Stimulated activated CD4-positive, alpha-beta T cell treated with anti-CD3 and anti-CD28 coated beads, Interleukin-4, amount 100 ng/mL, for 48 hours (primary cell): Measurements from ENCODE around the gene PIGQ.
"Not testable (repeated sequence)": the region's sequence is repeated elsewhere in the genome, so short reads cannot be mapped to it uniquely, and the experiment has no call there.

Source experiments
- DNase-seq, 2 donors: peaks; one replicate each; pipeline ENCODE4 v3.0.0-alpha.2; 2020; ENCODE audit warnings: low read depth in 2 of 2

PIGQ gene

GRCh38 chr16:586047-586644, 16.4 kb downstream of the PIGQ start:
- no peak for DNase-seq

GRCh38 chr16:586645-587590, 17.1 kb downstream of the PIGQ start:
- no peak for DNase-seq

GRCh38 chr16:588639-588888, 18.8 kb downstream of the PIGQ start:
- DNase-seq = peak in 1 of 2 donors; percentile 56

GRCh38 chr16:588889-589657, 19.3 kb downstream of the PIGQ start:
- DNase-seq = peak; percentile 96 to 98

GRCh38 chr16:589658-590187, 20.0 kb downstream of the PIGQ start, which contains the start of gene RAB40C:
RAB40C (plus strand) TSS chr16:590066; CDS start chr16:590292, 226 bp downstream.
- DNase-seq = peak; percentile 99 to 100

GRCh38 chr16:590188-590814, 20.5 kb downstream of the PIGQ start:
- no peak for DNase-seq

GRCh38 chr16:590815-591200, 21.0 kb downstream of the PIGQ start:
- DNase-seq = no peak

- no peak for DNase-seq
These were observed 21.5 kb downstream of the PIGQ start for GRCh38 chr16:591231-591630.

- DNase-seq = no peak
These were observed 22.2 kb downstream of the PIGQ start for GRCh38 chr16:591892-592517.

DNA sequence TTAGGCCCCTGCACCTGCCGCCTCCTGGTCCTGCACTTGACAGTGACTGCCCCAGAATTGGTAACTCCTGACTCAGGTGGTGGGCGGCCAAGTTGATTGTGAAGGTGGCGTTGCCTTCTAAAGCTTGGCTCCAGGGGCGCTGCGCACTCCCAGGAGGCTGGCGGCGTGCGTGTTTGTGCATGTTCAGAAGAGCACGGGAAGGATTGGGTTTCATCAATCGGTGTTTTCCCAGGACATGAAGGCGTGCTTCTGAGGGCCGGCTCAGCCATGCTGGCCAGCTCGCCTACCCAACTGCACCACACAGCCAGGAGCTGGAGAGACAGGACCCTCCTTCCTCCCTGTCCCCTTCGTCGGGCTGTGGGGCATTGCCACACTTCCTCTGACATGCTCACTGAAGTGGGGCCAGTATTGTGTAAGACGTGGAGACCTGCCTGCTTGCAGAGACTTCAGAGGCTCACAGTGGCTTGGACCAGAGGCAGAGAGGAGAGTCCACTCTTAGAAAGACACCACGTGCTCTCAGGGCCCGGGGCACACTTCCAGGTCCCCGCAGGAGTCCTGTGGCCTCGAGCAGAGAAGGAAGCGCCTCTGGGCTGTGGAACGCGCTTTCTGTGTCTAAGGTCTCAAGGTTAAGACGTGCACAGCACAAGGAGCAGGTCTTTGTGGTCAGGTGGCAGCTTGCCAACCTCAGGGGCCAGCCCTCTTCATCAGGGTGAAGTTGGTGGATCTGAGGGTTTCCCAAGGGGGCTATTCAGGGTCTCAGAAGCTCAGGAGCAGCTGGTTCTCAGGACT, 22.9 kb downstream of the PIGQ start:
- no peak for DNase-seq

DNA sequence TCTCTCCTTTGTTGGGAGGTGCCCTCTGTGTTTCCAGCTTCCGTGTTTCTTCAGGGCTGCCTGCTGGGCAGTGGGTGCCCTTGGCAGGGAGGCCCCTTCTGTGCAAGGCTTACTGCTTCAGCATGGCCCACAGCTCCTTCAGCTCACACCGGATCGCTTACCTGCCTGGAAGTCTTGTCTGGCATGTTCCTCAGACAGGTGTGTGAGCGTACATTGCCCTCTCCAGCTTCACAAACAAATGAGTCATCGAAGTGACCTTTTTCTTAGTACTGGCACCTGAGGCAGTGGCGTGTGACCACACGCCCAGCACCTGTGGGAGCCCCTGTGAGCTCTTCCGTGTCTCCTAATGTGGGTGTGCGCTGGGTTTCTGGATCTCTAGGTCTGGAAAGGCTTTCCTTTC, 23.6 kb downstream of the PIGQ start:
- DNase-seq = no peak

- no peak for DNase-seq
These were observed 24.0 kb downstream of the PIGQ start for GRCh38 chr16:593807-594206.

GRCh38 chr16:595094-595528, 25.3 kb downstream of the PIGQ start:
- no peak for DNase-seq

DNA sequence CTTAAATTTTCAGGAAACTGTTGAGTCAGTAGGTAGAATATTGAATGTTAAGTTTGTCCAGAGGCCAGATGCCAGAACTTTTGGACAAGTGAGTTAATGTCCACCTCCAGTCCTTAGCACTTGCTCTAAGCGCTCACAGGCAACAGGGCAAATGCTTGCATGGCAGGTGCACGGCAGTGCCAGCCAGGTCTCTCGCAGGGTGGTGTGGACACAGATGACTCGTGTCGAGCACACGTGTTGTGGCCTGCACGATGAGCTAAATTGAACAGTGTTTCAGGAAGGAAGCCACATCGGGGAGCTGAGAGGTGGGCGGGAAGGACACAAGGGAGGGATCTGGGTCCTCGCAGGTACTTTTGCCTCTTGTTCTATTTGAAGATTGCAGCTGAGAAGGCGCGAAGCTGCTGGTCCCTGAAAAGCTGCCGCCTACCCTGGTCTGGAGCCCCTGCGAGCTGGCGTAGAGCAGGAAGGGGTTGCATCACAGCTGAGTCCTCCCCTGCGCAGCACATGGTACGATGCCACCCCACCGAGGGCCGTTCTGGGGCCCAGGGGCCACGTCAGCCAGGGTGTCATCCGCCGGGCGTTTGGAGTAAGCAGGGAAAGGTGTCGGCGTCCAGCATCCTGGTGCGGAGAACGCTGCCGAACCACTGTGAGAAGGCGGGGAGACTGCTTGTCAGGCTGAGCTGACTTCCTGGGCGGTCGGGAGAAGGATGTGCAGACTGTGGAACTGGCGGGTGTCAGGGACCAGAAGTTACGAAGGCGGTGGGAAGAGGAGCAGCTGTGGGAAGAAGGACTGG, 26.4 kb downstream of the PIGQ start:
- no peak for DNase-seq

DNA sequence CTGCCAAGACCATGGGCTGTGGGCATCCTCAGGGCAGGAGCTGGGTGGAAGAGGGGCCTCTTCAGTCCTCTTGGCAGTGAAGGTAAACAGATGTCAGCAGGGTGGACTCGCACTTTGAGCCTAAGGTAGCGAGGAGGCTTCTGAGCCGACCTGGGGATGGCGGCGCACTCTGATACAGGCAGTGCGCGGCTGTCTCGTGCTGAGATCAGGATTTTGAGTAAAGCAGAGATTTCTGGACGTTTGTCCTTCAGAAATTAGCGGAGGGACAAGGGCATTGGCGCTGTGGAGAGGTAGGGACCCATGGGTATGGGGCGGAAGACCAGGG, 26.9 kb downstream of the PIGQ start:
- DNase-seq = no peak

DNA sequence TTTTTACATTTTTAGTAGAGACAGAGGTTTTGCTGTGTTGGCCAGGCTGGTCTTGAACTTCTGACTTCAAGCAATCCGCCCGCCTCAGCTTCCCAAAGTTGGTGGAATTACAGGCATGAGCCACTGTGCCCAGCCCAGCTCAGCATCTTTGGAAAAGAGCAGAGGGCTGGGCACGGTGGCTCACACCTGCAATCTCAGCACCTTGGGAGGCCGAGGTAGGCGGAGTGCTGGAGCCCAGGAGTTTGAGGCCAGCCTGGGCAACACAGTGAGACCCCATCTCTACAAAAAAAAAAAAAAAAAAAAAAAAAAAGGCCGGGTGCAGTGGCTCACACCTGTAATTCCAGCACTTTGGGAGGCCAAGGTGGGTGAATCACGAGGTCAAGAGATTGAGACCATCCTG, 27.9 kb downstream of the PIGQ start:
- DNase-seq = not testable (repeated sequence)

- DNase-seq = no peak
These were observed 29.3 kb downstream of the PIGQ start for GRCh38 chr16:598823-599739.

DNA sequence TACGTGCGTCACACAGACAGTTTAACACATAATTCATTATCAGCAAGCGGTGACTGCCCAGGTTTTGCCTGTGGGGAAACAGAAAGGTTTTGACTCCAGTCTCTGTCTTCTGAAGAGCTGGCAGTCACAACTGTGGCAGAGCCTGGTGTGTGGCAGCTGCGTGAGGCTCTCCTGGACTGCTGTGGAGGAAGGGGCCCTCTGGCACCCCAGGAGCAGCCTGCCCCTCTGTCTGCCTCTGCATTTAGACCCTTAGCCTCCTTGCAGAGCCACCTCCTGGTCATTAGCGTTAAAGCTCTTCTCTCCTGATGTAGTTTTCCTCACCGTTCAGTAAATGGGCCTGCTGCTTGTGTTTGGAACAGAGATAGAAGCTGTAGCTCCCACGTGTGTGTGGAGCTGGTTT, 31.0 kb downstream of the PIGQ start:
- DNase-seq = no peak

DNA sequence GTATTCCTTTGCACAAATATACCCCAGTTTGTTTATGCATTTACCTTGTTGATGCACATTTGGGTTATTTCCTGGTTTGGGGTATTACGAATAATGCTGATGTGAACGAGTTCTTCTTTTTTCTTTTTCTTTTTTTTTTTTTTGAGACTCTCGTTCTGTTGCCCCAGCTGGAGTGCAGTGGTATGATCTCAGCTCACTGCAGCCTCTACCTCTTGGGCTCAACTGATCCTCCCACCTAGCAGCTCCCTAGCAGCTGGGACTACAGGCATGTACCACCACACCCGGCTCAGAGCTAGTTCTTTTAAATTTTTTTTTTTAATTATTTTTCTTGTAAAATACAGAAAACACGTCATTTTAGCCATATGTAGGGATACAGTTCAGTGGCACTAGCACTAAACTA, 34.2 kb downstream of the PIGQ start:
- no peak for DNase-seq
